NCI-H82 treated with DMSO at 0.1 percent for 48 hours (cell line): Measurements from ENCODE around the gene MEGF11.

Experiments
- DNase-seq: peaks from one replicate; lab custom pipeline; 2025; ENCODE audit not compliant: unreplicated experiment; lab: John Stamatoyannopoulos, UW

Gene MEGF11

DNA sequence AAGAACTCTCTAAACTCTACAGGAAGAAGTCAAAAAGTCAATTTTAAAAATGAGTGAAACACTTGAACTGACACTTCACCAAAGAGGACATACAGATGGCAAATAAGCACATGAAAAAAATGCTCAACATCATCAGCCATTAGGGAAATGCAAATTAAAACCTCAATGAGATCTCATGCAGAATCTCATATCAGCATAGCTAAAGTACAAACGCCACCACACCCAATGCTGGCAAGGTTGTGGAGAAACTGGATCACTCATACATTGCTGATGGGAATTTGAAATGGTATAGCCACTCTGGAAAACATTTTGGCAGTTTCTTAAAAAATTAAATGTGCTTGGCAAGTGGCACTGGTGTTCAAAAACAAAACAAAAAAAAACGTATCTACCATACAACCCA, 34.2 kb downstream of the MEGF11 start:
- no peak for DNase-seq

DNA sequence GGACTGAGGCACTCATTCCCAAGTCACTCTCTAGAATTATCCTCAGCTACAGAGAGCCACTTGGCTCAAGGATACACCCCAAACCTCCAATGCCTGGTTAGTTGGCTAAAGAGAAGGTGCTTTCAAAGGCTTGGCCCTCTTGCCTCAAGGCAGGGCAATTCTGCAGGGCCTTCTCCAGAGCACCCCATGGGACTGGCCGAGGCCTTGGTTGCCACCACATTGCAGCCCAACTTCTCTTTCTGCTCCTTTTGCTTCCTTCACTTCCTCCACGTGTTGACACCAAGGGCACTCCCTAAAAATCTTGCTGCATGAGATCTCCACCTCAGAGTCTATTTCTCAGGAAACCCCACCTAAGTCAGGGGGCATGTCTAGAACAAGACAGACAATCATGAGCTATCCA, 36.7 kb downstream of the MEGF11 start:
- DNase-seq = no peak

DNA sequence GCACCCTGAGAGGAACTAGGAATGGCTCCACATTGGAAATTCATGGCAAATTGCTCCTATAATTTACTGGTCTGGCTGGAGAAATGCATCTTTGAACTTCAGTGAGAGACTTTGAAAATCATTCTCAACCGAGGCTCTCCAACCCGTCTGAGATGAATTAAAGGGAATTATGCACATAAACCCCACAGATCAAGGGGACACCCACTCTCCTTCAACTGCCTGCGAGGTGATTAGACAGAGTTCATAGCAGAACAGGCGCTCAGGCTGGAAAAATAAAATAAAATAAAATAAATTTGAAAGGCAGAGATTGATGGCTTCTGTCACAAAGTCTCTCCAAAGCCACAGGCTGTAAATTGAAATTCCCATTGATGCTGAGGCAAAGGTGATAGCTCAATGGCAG, 37.7 kb downstream of the MEGF11 start:
- DNase-seq = no peak

DNA sequence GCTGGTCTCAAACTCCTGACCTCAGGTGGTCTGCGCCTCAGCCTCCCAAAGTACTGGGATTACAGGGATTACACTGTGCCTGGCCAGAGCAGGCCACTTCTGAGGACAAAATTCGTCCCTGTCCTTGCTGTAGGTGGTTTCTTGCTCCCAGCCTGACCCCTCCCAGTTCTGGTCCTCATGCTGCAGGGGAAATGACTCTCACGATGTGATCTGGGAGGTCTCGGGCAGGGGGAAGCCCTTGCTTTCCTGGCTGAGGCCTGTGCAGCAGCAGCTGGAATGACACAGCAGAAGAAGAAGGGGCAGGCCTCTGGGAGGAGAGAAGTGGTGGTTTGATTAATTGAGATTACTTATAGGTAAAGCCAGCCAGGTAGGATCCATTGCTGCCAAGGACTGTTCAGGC, 39.3 kb downstream of the MEGF11 start:
- DNase-seq = no peak

DNA sequence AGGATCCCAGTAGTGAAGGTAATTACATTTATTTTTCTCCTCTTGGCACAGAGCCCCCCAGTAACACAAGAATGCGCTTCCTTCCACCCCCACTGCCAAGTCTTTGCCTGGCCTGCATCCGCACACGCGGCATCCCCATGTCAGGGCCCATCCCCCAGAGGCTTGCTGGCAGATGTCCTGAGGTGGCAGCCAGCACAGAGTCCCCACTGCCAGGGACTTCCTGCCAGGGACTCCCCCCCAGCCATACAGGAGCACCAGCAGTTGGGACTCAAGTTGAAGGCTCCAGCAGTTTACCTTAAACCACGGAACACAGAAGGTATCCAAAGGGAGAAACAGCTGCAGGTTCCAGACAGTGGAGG, 41.0 kb downstream of the MEGF11 start:
- no peak for DNase-seq

DNA sequence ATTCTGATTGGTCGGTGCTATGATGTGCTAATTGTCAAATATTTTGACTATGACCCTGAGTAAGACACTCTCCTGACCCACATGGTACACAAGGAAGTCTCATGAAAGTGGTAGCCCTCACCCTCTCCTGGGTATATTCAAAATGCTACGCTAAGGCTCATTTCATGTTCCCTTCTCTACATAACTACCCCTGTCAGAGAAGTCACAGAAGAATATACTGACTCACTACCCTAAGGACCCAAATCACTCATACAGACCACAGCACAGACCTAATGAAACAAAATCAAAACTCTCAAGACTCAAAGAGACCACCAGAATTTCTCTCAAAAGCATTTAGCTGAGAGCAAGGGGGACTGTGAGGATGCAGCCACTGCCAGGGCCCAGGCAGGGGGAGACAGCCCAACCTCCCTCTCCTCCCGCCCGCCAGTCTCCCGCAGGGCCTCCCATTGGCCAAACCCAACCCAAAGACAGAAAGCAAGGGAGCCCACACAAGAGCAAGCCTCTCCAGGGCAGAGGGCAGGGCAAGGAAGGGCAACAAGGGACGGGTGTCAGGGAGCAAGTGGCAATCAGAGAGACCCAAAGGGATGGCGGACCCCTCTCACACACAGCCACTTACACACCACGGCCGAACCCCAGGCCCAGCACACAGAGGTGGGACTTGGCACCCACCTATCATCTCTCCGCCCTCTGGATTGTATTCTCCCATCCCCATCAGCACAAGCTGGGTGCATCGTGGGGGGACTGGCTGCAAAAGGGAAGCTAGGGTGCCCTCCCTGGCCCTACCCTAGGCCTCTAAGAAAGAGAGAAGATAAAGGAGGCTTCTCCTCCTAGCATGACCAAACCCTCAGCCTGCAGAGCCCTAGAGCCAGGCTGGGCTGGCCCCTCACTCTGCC, 41.6 kb downstream of the MEGF11 start:
- no peak for DNase-seq

DNA sequence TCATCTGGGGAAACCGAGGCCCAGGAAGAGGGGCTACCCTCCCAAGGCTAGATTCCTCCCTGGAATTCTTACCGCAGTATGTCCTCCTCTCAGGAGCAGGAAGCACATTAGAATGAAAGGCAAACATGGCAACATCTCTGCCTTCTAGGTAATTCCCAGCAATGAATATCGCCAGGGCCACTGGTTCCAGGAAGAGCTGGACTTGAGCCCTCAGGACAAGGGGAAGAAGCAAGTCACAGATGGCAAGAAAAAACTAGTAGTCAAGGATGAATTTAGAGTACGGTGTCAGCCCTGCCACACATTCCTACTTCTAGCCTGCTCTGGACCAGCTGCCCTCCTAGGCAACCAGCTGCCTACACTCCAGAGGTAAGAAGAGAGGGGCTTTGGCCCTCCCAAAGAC, 42.9 kb downstream of the MEGF11 start:
- no peak for DNase-seq

DNA sequence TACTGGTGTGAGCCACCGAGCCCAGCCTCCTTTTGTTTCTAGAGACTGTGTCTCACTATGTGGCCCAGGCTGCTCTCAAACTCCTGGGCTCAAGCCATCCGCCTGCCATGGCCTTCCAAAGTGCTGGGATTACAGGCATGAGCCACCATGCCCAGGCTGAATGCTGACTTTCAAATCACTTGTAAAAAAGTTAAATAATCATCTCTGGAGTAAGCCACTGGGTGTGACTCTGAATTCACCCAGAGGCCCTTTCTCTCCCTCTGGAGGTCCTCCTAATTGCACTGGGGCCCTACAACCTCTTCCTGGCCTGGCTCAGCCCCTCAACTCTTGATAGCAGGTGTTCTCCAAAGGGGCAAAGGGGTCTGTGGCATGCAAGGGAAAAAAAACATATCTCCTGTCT, 54.8 kb downstream of the MEGF11 start:
- DNase-seq = no peak

DNA sequence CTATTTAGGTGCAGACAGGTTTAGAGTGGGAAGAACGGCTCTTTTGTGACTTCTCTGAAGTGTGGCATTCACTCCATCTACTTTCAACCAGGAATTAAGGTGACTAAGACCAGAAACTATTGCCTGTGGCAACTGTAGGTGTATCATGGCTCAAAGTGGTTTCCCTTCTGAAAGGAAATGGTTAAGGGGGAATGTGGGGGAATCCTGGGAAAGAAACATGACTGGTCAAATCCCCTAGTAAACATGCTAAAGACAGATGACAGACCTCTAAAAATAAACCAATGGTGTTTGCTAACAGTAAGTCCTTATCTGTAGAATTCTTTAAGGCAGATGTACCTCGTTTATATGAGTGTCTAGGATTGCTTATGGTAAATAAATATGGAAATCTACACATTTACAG, 56.9 kb downstream of the MEGF11 start:
- DNase-seq = no peak

DNA sequence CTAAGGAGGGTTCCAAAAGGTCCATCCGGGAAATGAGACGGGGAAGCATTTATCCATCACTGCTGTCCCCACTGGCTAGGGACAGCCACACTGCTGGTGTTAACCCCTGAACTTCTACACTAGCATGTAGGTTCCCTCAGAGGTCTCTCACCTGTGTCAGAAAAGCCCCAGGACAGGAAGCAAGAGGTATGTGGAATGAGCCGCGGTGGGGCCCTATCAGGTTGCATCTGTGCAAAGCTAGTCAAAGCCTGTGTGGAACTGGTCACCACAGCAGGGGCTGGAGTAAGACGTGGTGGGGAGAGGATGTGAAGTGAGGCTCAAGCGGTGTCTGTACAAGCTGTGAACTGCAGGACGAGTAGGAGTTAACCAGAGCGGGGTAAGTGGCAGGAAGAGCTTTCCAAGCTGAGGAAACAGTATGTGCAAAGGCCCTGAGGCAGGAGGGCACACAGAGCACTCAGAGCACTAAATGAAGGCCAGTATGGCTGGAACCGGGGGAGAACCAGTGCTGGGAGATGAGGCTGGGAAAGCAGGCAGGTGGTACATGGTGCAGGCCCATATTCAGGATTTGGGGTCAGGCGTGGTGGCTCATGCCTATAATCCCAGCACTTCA, 57.8 kb downstream of the MEGF11 start:
- DNase-seq = no peak

DNA sequence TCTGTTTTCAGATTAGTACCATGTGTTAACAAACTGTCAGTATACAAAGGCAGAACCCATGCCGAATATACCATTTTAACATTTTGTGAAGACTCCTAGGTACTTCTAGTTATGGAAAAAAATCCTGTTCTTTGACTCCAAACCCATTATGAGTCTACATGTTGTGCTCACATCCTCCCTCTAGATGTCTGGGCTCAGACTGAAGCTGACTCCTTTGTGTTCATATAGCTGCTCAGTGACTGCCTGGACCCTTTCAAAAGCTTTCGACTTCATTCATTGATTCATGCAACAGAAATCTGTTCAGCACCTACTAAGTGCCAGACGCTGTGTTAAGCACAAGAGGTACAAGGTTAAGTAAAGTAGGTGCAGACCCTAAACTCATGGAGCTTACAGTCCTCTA, 60.5 kb downstream of the MEGF11 start:
- no peak for DNase-seq

DNA sequence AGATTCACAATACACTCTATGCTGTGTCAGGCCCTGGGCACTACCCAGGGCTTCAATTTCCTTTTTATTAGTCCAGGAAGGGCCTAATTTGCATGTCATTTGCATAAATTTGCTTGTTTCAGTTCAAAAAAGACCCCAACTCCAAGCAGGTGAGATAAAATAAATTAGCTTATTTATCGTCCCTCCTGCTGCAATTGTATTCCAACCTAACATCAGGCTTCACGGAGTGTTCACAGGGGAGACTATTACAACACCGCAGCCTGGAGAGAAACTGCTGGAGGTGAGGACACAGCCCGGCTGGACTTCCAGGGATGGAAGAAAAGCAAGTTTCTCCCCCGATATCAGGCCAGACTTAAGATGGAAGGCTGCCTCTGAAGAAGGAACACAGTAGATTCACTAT, 62.8 kb downstream of the MEGF11 start:
- no peak for DNase-seq

DNA sequence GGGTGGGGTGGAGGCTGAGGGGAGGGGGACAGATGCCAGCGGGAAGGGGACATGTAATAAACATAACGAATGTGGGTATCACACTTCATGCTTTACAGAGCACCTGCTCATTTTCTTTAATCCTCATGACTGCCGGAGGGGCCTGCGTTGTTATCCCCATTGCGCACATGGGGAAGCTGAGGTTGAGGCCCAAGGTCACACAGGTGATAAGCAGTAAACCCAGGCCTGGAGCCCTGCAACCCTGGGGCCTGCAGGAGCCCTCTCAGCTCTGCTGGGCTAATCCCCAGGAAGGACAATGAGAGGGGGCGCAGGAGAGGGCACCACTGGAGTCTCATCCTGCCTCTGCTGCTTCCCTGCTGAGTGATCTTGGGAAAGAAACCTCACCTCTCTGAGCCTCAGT, 64.3 kb downstream of the MEGF11 start:
- no peak for DNase-seq

DNA sequence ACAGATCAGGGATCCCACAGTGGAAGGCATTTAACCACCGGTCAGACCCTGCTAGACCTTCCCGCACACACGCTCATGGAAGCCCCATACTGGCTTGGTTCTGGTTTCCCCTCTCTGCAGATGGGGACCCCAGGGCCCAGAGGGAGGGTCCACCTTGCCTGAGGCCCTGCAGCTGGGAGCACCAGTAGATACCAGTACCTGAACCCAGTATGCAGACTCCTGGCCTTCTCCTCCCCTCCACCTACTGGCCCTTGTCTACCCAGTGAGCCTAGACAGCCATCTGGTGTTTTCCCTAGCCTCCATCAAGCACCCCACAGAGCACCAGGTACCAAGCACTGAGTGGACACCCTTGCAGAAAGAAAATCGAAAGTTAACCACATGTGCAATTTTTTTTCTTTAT, 65.1 kb downstream of the MEGF11 start:
- DNase-seq = peak; percentile 32

DNA sequence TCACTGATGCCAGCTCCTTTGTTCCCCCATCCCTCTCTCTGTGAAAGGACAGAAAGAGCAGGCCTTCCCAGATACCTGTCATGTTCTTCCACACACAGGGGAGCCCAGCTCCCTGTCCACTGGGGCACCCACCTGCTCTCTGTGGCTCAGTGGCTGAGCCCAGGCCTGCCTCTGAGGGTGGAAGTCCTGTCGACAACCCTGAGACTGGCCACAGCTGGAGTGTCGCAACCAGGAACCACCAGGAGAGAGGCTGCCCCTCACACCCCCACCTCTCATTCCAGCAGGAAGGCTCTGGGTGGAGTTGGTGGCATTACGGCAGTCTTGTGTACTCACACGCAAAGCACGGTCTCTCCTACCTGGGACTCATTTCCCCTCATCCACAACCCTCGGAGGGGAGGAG, 66.3 kb downstream of the MEGF11 start:
- no peak for DNase-seq

DNA sequence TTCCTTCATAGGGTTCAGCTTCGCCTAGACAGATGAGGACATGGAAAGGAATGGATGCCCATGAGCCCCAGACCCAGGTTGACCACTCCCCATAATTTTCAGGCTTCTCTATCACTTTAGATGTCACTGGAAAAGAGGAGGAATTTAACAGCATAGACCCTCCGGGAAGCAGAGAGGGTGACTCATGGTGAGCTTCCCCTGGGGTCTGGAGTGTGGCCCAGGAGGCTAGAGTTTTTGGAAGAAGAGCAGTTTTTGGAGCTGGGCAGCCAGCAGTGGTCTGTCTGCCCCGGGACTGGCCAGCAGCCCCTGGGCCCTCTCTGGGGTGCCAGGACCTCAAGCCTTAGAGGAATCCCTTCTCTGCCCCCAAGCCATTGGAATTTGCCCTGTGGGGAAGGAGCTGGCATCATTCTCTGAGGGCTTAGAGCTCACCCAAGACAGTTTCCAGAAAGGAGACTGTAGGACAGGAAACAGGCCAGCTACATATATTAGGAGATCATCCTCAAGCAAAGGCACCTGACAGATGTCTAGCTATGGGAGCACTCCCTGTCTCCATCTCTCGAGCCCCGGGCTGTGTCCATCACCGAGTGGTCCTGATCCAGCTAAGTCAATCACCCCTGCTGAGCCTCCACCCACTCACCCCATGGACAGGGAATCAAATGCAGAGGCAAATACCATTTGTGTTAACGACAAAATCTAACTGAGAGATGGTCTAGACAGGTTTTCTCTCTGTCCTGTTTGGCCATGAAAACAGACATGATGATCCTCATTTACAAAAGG, 67.3 kb downstream of the MEGF11 start:
- no peak for DNase-seq

DNA sequence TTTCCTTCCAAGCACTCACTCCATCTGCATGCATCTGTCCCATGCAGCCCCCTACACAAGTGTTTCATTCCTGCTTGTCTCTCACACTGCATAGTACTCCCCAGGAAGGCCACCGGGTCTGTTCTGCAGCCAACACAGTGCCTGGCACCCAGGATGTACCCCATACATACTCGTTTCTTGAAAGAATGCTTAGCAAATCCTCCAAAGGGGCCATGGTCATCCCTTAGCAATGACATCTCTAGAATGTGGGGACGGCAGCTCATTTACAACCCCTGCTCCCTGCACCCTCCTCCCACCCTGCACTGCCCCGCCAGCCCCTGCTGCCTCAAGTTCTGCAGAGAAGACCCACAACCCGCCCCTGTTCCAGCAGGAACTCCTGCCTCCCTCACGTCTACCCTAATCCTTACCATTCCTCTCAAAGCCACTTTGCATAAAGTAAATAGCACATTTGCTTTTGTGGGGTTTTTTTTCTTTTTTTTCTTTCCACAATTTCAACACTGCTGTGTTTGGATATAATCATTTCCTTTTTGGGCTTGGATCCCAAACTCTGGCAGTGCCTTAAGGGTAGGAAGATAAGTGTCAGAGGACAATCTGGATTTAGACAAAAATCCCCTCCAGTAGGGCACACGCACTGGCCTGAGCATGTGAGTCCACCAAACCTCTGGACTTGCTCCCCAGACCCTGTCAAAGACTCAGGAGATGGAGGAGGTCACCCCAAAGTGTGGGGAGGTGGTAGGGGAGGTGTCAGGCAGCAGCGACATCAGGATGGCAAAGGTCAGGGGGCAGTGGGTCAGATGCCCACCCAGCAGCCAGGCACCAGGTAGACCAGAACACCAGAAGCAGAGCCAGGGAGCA, 68.4 kb downstream of the MEGF11 start:
- DNase-seq = no peak

DNA sequence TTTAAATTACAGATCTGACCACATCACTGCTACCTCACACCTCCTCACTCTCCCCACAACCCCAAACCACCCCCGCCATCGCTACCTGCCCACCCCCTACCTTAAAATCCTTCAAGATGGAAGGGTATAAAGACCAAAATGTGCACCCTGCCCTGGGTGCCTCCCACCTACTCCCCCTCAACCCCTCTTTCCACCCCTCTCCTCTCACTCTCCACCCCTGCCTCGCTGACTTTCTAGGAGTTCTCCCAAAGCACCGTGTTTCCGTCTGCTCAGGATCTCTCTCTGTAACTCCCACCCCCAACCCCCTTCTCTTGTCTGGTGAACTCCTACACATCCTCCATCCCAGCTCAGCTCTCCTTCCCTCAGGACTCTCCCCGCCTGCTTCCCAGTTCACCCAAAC, 69.1 kb downstream of the MEGF11 start:
- no peak for DNase-seq

DNA sequence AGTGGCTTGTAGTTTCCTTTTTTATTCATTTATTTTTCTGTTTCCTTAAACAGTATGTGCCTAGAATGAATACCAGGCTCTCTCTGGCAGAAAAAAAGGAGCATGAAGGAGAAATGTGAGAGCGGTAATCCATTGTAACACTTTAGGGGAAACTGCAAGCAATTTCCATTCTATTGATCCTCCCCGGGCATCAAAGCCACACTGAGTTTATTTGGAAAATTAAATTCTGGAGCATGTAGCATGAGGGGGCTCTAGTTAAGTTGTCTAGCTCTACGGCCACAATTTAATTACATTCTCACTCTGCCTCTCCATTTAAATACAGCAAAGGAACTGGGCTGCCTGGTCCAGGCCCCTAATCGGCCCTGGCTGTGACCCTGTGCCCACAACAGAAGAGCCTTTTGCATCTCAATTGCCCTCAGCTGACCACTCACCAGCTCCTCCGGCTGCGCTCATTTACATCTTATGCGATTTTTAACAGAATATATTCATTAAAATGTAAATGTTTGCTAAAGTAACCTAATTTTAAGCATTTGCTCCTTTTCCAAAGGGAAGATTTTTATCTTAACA, 72.9 kb downstream of the MEGF11 start:
- no peak for DNase-seq

DNA sequence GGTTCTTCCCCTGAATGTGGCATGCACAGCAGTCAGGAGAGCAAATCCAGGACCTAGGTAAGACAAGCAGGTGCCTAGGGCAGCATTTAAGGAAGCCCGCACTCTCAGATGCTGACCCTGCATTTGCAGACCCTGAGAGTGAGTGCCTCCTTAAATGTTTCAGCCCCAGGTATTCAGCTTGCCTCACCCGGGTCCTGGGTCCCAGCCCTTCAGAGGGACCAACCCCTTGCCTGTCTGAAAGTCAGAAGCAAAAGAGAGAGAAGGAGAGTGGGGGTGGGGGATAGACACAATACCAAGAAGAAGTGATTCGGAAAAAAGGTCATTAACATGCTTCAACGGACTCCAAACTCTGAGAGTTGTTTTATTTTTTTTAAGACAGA, 75.0 kb downstream of the MEGF11 start:
- DNase-seq = no peak
